NB4 (cell line): Measurements from ENCODE around the gene HEXIM2.

Source experiments
- DNase-seq: peaks from one replicate; pipeline ENCODE4 v3.0.0; 2010; ENCODE audit warnings: low read depth
- H3K4me3 ChIP-seq: one replicate; pipeline ENCODE4 v1.5.1; 2011; ENCODE audit warnings: mild to moderate bottlenecking, low read depth, low read length, moderate library complexity
- MYC ChIP-seq: IDR thresholded peaks from 2 replicates; pipeline ENCODE4 v1.6.1; 2011; ENCODE audit warnings: low read depth, low read length
- POLR2A ChIP-seq: IDR thresholded peaks from 2 replicates; pipeline ENCODE4 v1.6.1; 2011; ENCODE audit warnings: mild to moderate bottlenecking; ENCODE audit not compliant: insufficient read length; ENCODE audit errors: extremely low read depth
- TF ChIP-seq, protein P1 (sequence below): IDR thresholded peaks from 2 replicates; pipeline ENCODE4 v1.6.1; 2011; ENCODE audit warnings: low read depth, low read length
- TF ChIP-seq, protein P2 (sequence below): IDR thresholded peaks from one replicate; pipeline ENCODE4 v1.5.1; 2012; ENCODE audit warnings: low read depth, low read length

Gene HEXIM2

DNA sequence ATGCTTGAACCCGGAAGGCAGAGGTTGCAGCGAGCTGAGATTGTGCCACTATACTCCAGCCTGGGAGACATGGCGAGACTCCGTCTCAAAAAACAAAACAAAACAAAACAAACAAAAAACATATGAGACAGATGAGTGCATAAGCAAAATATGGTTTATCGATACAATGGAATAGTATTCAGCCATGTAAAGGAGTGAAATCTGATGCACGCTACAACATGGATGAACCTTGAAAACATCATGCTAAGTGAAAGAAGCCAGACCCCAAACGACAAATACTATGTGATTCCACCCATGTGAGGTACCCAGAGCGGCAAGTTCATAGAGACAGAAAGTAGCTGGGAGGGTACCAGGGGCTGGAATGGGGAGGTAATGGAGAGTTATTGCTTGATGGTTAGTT, 36.2 kb upstream of the HEXIM2 start:
- TF ChIP-seq MYC: no peak
- H3K4me3 ChIP-seq: no peak overlapping the region
- DNase-seq: no peak

DNA sequence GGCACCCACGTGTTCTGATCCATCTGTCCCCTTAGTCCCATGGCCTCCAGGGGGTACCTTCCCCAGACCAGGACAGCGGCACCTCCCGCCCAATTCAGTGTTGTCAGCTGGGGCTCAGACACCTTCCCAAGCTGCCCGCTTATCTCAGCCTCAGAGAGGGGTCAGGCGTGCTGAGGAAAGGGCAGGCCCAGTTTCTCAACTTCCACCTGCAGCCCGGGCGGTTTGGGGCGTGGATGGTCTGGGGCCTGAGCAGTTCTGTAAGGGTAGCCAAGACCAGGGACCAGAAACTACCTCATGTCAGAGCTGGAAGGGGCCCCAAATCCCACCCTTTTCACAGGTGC, 34.5 kb upstream of the HEXIM2 start:
- no peak for DNase-seq
- TF ChIP-seq POLR2A: no peak
- H3K4me3 ChIP-seq: no peak overlapping the region

DNA sequence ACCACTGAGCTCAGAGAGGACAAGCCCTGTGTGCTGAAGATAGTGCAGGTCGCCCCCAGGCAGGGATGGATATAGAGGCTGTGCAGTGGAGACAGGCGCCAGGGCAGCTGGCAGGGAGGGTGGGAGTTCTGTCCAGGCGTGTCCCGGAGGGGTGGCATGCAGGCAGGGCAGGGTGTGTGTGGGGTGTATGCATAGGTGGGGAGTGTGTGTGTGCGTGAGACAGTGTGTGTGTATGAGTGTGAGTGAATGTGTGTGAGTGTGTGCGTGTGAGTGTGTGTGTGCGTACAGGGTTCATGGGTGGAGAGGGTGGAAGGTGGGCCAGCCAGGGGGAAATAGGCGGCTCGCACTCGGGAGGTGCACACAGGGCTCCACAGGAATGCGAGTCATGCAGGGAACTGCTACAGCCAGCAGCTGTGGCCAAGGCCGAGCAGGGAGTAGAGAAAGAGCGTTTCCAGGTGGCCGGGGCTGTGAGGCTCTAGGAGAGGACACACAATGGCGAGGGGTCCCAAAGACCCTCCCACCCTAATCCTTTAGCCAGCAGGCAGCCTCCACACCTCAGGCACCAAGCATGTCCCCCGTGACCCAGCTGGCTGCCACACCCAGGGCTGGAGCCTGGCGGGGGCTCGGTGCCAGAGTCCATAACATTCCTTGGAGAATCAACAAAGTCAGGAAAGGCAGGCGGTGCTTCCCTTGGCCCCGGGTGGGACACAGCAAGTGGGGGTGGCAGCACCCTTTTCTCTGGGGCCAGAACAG, 34.0 kb upstream of the HEXIM2 start:
- no peak for TF ChIP-seq POLR2A
- TF ChIP-seq MYC: no peak
- TF ChIP-seq, protein P1, sequence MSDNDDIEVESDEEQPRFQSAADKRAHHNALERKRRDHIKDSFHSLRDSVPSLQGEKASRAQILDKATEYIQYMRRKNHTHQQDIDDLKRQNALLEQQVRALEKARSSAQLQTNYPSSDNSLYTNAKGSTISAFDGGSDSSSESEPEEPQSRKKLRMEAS: no peak
- TF ChIP-seq, protein P2, sequence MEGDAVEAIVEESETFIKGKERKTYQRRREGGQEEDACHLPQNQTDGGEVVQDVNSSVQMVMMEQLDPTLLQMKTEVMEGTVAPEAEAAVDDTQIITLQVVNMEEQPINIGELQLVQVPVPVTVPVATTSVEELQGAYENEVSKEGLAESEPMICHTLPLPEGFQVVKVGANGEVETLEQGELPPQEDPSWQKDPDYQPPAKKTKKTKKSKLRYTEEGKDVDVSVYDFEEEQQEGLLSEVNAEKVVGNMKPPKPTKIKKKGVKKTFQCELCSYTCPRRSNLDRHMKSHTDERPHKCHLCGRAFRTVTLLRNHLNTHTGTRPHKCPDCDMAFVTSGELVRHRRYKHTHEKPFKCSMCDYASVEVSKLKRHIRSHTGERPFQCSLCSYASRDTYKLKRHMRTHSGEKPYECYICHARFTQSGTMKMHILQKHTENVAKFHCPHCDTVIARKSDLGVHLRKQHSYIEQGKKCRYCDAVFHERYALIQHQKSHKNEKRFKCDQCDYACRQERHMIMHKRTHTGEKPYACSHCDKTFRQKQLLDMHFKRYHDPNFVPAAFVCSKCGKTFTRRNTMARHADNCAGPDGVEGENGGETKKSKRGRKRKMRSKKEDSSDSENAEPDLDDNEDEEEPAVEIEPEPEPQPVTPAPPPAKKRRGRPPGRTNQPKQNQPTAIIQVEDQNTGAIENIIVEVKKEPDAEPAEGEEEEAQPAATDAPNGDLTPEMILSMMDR: no peak
- no peak overlapping the region for H3K4me3 ChIP-seq

DNA sequence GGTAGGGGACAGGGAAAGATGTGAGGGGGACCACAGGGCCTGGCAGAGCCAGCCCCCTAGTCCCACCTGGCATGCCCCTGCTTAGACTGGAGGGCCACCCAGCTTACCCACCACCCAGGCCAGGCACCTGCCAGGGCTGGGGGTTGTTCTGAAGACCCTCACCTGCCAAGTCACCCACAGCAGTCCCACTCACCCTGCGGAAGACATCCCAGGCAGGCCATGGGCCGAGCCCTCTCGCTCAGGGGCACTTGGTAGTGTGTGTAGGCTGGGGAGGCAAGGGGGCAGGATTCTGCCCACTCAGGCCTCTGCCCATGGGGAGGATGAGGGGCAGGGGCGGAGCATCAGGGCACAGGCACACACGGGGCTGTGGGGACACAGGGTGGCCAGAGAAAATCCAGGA, 33.3 kb upstream of the HEXIM2 start:
- TF ChIP-seq MYC: no peak
- TF ChIP-seq, protein P1: no peak
- no peak for TF ChIP-seq POLR2A
- TF ChIP-seq, protein P2: no peak
- no peak for DNase-seq
- H3K4me3 ChIP-seq: no peak overlapping the region

More for the DNA sequence above, 34.0 kb upstream of the HEXIM2 start:
- DNase-seq: no peak

DNA sequence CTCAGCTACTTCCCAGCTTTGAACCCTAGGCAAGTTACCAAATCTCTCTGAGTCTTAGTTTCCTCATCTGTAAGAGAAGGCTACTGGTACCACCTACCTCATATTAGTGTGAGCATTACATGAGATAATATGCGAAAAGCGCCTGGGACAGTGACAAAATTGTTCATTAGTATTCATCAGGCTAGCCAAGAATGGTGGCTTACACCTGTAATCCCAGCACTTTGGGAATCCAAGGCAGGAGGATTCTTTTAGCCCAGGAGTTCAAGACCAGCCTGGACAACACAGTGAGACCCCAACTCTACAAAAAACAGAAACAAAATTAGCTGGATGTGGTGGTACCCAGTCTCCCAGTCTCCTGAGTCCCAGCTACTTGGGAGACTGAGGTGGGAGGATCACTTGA, 32.7 kb upstream of the HEXIM2 start:
- H3K4me3 ChIP-seq: no peak overlapping the region
- DNase-seq: no peak
- TF ChIP-seq POLR2A (no peak), MYC (no peak)
- TF ChIP-seq, protein P2: no peak
- TF ChIP-seq, protein P1: no peak

DNA sequence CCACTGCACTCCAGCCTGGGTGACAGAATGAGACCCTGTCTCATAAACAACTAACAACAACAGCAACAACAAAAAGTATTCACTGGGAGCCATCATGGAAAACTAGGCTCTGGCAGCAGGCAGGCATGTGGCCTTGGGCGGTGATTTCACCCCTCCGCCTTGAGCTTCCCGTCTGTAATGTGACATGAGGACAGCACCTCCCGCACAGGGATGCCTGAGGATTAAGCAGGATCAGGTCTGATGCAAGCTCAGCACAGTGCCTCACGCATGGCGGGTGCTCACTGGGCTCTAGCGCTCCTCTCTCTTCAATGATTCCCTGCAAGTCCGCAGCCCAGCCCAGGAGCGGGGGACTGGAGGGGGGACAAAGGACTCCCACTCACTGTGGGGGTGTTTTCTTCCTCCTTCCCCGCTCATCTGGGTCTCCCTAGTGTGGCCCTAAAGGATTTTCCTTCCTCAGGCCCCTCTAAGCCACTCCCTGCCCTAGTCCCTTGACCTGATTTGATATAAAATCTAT, 32.2 kb upstream of the HEXIM2 start:
- H3K4me3 ChIP-seq: no peak overlapping the region
- TF ChIP-seq, protein P1: no peak
- TF ChIP-seq MYC (no peak), POLR2A (no peak)
- TF ChIP-seq, protein P2: no peak
- no peak for DNase-seq

DNA sequence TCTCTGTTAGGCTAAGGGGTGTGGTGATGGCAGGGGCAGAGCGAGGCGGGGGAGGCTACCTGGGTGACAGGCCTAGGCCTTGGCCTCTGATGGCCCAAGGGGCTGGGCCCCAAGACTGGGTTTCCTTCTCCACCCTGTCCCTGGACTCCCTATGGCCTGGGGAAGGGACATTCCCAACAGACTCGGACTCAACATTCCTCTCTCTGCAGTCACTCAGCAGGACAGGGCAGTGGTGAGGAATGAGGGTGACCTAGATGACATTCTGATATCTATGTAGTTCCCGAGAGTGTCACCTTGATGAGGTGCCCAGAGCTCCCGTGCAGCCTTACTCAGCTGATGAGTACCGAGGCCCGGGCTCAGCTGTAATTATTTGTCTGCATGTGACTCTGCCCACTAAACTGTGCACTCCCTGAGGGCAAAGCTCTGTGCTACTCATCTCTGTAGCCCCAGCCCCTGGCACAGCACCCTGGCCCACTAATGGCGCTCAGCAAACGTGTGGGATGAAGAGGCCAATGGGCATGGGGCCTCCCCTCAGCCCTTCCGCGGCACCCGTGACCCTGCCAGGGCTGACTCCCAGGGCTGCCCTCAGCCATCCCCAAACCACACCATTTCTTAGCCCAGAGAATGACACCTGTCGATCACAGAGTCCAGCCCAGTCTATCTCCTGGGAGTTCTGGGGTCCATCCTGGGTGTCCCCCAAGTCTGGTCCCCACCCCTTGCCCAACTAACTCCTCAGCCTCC, 31.6 kb upstream of the HEXIM2 start:
- H3K4me3 ChIP-seq: no peak overlapping the region
- no peak for DNase-seq
- TF ChIP-seq MYC (no peak), POLR2A (no peak)
- TF ChIP-seq, protein P1: no peak
- TF ChIP-seq, protein P2: no peak
